Astrocyte (in vitro differentiated cells and primary cell): ENCODE measurements around the gene TMEM175. TPM values are rescaled to one million over a fixed set of nuclear protein-coding genes. Genes with fewer than 3 reads are reported as not detected.

ENCODE experiments used
- DNase-seq: peaks from one replicate; pipeline ENCODE4 v3.0.0-alpha.2; 2010; ENCODE audit warnings: low read depth
- FAIRE-seq: peaks from 2 replicates; lab custom pipeline; 2011; peaks lifted over from hg19 to GRCh38; lab: Jason Lieb, UNC
- H2AFZ ChIP-seq: 2 replicates; pipeline ENCODE4 v1.6.0; 2012; ENCODE audit warnings: low read depth, low read length, inconsistent platforms
- H3K27ac ChIP-seq: 2 replicates; pipeline ENCODE4 v1.5.1; 2011; ENCODE audit warnings: low read depth, low read length, inconsistent platforms
- H3K27me3 ChIP-seq: 2 replicates; pipeline ENCODE4 v1.6.0; 2011; ENCODE audit warnings: low read length, inconsistent platforms; ENCODE audit not compliant: insufficient read depth
- H3K36me3 ChIP-seq: 2 replicates; pipeline ENCODE4 v1.5.1; 2011; ENCODE audit warnings: low read length, inconsistent platforms; ENCODE audit not compliant: insufficient read depth
- H3K4me1 ChIP-seq: 2 replicates; pipeline ENCODE4 v1.5.1; 2011; ENCODE audit warnings: low read length, inconsistent platforms; ENCODE audit not compliant: insufficient read depth
- H3K4me2 ChIP-seq: 2 replicates; pipeline ENCODE4 v1.6.0; 2012; ENCODE audit warnings: low read length, inconsistent platforms
- H3K4me3 ChIP-seq: 2 replicates; pipeline ENCODE4 v1.5.1; 2011; ENCODE audit warnings: low read depth, mild to moderate bottlenecking, low read length, inconsistent platforms; ENCODE audit not compliant: insufficient read depth
- H3K79me2 ChIP-seq: 2 replicates; pipeline ENCODE4 v1.6.0; 2012; ENCODE audit warnings: mild to moderate bottlenecking, low read length, inconsistent platforms; ENCODE audit not compliant: insufficient read depth
- H3K9ac ChIP-seq: 2 replicates; pipeline ENCODE4 v1.6.0; 2012; ENCODE audit warnings: mild to moderate bottlenecking, low read length, inconsistent platforms
- H3K9me3 ChIP-seq: 2 replicates; pipeline ENCODE4 v1.5.1; 2012; ENCODE audit warnings: low read depth, mild to moderate bottlenecking, low read length, inconsistent platforms; ENCODE audit not compliant: insufficient read depth
- H4K20me1 ChIP-seq: 2 replicates; pipeline ENCODE4 v1.6.0; 2012; ENCODE audit warnings: low read length, inconsistent platforms; ENCODE audit not compliant: insufficient read depth
- H3K27ac Mint-ChIP-seq: one replicate; pipeline ENCODE4 v1.8.0; 2021; ENCODE audit warnings: mild to moderate bottlenecking, mixed read lengths; ENCODE audit not compliant: unreplicated experiment
- H3K27me3 Mint-ChIP-seq: one replicate; pipeline ENCODE4 v1.8.0; 2021; ENCODE audit warnings: low read depth, mixed read lengths; ENCODE audit not compliant: unreplicated experiment
- H3K36me3 Mint-ChIP-seq: one replicate; pipeline ENCODE4 v1.8.0; 2021; ENCODE audit warnings: low read depth, mixed read lengths; ENCODE audit not compliant: unreplicated experiment
- H3K4me1 Mint-ChIP-seq: one replicate; pipeline ENCODE4 v1.8.0; 2021; ENCODE audit warnings: low read depth, mixed read lengths; ENCODE audit not compliant: unreplicated experiment
- H3K4me3 Mint-ChIP-seq: one replicate; pipeline ENCODE4 v1.8.0; 2021; ENCODE audit warnings: mild to moderate bottlenecking, moderate library complexity, mixed read lengths; ENCODE audit not compliant: unreplicated experiment
- H3K9me3 Mint-ChIP-seq: one replicate; pipeline ENCODE4 v1.8.0; 2021; ENCODE audit warnings: mild to moderate bottlenecking, mixed read lengths; ENCODE audit not compliant: unreplicated experiment
- CTCF ChIP-seq: IDR thresholded peaks from 2 replicates; pipeline ENCODE4 v1.5.1; 2011; ENCODE audit warnings: low read depth, mild to moderate bottlenecking, inconsistent platforms, low read length, moderate library complexity; ENCODE audit not compliant: insufficient read depth
- EZH2 ChIP-seq: IDR thresholded peaks from 2 replicates; pipeline ENCODE4 v1.6.1; 2012; ENCODE audit warnings: mild to moderate bottlenecking, low read length, inconsistent platforms; ENCODE audit not compliant: insufficient read depth
- total RNA-seq: library from RNA; stranded (reverse); gene quantifications from 2 replicates; pipeline ENCODE4 v1.2.1, GENCODE V29; 2021

Gene TMEM175
- total RNA-seq, 1 donor from 2014 or later = 22.1 TPM

DNA sequence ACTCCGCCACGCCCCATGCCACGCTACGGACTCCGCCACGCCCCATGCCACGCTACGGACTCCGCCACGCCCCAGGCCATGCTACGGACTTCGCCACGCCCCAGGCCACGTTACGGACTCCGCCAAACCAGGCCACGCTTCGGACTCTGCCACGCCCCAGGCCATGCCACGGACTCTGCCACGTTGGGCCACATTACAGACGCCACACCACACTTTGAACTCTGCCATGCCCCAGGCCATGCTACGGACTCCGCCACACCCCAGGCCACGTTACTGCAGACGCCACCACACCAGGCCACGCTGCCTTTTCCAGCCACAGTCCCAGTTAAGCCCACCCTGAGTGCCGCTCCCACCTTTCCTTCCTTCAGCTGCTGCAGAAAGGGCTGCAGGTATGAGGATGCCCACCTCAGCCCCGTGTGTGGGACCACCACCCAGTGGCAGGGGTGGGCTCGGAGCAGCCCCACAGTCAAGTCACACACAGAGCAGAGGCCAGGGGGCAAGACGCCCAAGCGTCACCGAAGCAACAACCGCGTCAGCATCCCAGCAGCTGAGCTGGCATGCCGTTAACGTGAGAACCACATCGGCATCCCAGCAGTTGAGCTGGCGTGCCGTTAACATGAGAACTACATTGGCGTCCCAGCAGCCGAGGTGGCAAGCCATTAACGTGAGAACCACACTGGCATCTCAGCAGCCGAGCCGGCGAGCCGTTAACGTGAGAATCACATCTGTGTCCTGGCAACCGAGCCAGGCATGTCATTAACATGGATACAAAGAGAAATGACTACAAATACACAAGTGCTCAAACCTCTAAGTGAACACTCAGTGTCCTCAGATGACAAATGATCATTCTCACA is 26.5 kb upstream of the TMEM175 start:
- no peak for TF ChIP-seq CTCF
- Histone ChIP-seq H3K4me2 (no peak overlapping the region), H3K27me3 (no peaks in the 10 kb centered on the region), H3K9me3 (no peaks in the 10 kb centered on the region), H4K20me1 (peaks cover 79% of the 10 kb centered on the region), H3K27ac (no peak overlapping the region), H2AFZ (no peak overlapping the region), H3K79me2 (peaks cover 48% of the 10 kb centered on the region), H3K36me3 (no peaks in the 10 kb centered on the region), H3K9ac (no peak overlapping the region), H3K4me1 (peaks cover 9% of the 10 kb centered on the region), H3K4me3 (no peak overlapping the region)
- Mint-ChIP-seq H3K27ac (no peak overlapping the region), H3K27me3 (no peaks in the 10 kb centered on the region), H3K4me1 (no peaks in the 10 kb centered on the region), H3K36me3 (peaks cover 11% of the 10 kb centered on the region), H3K4me3 (no peak overlapping the region), H3K9me3 (no peaks in the 10 kb centered on the region)
- FAIRE-seq (no peak), DNase-seq (no peak)

- Histone ChIP-seq H3K4me1 (peaks cover 9% of the 10 kb centered on the region), H2AFZ (no peak overlapping the region), H4K20me1 (peaks cover 79% of the 10 kb centered on the region), H3K9me3 (no peaks in the 10 kb centered on the region), H3K9ac (no peak overlapping the region), H3K4me2 (no peak overlapping the region), H3K36me3 (peaks cover 1% of the 10 kb centered on the region), H3K79me2 (peaks cover 44% of the 10 kb centered on the region), H3K4me3 (no peak overlapping the region), H3K27ac (no peak overlapping the region), H3K27me3 (no peaks in the 10 kb centered on the region)
- H3K4me3 Mint-ChIP-seq = peak overlapping the region; percentile 45
- no peak for DNase-seq
- no peak for FAIRE-seq
- peak overlapping the region; percentile 53 for H3K27ac Mint-ChIP-seq
- no peaks in the 10 kb centered on the region for H3K4me1 Mint-ChIP-seq
- no peaks in the 10 kb centered on the region for H3K27me3 Mint-ChIP-seq
- no peak for TF ChIP-seq EZH2
- TF ChIP-seq CTCF = no peak
- H3K36me3 Mint-ChIP-seq = peaks cover 11% of the 10 kb centered on the region
- no peaks in the 10 kb centered on the region for H3K9me3 Mint-ChIP-seq
These were observed 25.7 kb upstream of the TMEM175 start for GRCh38 chr4:906339-907102.
